Mammary microvascular endothelial cell (primary cell): ENCODE data around the gene ADPRHL1. TPM values are rescaled to one million over a fixed set of nuclear protein-coding genes. Genes with fewer than 3 reads are reported as not detected.

Experiments used
- total RNA-seq: library from RNA; depleted of rRNA; stranded (reverse); fragments of >200 nt; gene quantifications from 2 replicates; pipeline ENCODE4 v1.2.3, GENCODE V29; 2015

ADPRHL1 gene
- 2.6 and 3.2 TPM in 2 replicates for total RNA-seq

DNA sequence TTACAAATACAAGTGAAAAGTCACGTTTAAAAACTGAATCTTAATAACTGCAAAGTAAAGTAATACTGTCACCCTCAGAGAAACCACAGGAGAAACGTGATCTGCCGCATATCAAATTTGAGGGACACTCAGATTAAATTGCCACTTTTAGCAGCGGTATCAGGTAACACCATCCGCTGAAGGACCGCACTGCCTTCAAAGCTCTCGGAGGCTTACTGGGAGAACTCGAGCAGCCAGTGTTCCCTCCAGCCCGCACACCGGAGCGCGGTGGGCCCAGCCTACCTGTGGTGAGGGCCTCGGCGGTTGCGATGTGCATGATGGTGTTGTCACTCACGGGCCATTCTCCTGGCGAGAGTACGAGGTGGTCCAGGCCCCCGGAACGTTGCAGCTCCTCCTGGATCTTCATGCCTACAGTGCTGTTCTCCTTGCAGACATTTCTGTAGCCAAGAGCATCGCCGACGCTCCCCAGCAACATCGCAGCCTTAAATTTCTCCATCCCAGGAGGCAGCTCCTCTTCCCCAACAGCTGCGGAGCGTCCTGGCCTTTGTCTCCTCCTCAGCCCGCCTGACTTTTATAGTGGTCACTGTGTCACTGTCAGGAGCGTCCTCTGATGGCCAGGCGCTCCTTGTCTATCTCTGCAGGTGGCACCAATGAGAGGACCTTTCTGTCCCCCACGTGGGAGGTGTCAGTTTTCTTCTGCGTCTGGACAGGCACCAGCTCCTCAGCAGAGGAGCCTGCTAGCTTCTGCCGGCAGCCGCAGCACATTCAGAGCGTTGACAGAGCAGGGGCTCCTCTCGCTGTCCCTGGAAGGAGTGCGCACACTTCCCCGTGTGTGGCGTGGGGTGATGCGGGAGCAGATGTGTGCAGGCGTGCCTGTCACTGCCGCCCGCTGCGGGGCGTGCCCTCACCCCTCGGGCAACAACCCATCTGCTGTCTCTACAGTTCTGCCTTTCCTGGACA lies at the start of gene ADPRHL1:
TSS of gene ADPRHL1 (minus strand) at position 547 of the 960 bp plus-strand sequence. CDS start at position 496, 51 bp downstream.

DNA sequence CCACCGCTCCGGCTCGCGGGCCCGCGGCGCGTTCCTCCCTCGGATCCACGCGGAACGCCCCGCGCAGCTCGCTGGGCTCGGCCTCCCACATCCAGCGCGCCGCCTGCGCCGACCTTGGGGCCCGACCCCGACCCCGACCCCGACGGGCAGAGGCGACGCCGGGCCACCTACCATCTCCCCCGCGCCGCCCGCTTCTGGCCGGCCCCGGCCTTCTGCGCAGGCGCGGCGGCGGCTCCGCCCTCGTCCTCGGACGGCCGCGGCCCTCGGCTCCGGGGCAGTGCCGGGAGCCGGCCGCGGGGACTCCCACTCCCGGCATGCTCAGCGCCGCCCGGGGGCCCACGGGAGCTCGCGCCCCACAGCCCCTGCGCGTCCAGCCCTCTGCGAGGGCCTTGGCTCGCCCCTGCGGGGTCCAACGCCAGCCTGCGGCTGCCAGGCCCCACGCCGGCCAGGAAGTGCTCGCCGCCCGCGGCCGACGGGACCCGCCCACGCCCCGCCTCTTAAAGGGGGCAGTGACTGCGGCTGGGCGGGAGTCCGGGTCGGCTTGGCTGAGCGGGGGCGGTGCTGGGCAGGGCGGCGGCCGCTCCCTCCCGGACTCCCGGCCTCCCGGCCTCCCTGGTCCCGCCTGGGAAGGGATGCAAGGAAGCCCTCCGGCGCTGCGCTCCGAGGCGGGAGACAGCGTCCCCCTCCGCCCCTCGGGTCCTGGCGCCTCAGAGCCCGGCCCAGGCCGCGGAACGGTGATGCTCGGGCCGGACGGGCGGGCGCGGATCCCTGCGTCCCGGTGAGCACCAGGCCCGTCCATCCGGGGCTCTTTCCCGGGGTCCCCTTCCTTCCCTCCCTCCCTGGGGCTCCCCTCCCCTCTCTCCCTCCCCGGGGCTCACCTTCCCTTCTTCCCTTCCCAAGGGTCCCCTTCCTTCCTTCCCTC lies 37.5 kb upstream of the ADPRHL1 start, which contains the start of gene DCUN1D2:
TSS of gene DCUN1D2 (minus strand) at position 216 of the 922 bp plus-strand sequence. CDS start at position 174, 42 bp downstream.

Other genes with a start within 250 kb of the ADPRHL1 start
- gene PCID2, start 244.8 kb downstream of the ADPRHL1 start, total RNA-seq: 65.5 and 67.2 TPM in 2 replicates
- gene CUL4A, start 243.9 kb downstream of the ADPRHL1 start, total RNA-seq: 103 and 104 TPM in 2 replicates
- gene LAMP1, start 156.2 kb downstream of the ADPRHL1 start, total RNA-seq: 249 and 298 TPM in 2 replicates
- not detected in 2 replicates for gene GRTP1, start 89.4 kb downstream of the ADPRHL1 start, total RNA-seq
- 4.2 and 6.7 TPM in 2 replicates for gene DCUN1D2, start 37.2 kb upstream of the ADPRHL1 start, total RNA-seq
- gene TFDP1, start 131.3 kb upstream of the ADPRHL1 start, total RNA-seq: 112 and 125 TPM in 2 replicates
- 0.20 TPM in 1 of 2 replicates, not detected in the other for gene ATP4B, start 204.7 kb upstream of the ADPRHL1 start, total RNA-seq
- gene GRK1, start 213.7 kb upstream of the ADPRHL1 start, total RNA-seq: not detected in 2 replicates